RWPE1 (cell line): ENCODE measurements around the gene DEF6.

Source experiments
- CTCF ChIA-PET: fragments of 350-600 bp; sonication (Branson Sonifier 250); formaldehyde crosslinking; extraction: SDS; loops from one replicate; lab custom pipeline; 2021; lab: Yijun Ruan, JAX
- POLR2A ChIA-PET: fragments of 400-600 bp; formaldehyde crosslinking; extraction: SDS; loops from one replicate; lab custom pipeline; 2020; ENCODE audit warnings: antibody characterized with exemption; ENCODE audit not compliant: low non-redundant PET; lab: Yijun Ruan, JAX
- DNase-seq: peaks from one replicate; pipeline ENCODE4 v3.0.0; 2012; ENCODE audit warnings: low spot score
- H3K27ac ChIP-seq: fragments of 450-650 bp; 2 replicates; pipeline ENCODE4 v1.5.1; 2017
- TF ChIP-seq, protein P1 (sequence below): fragments of 450-650 bp; conservative IDR thresholded peaks from 2 replicates; pipeline ENCODE4 v1.5.1; 2017; ENCODE audit warnings: low read depth, mild to moderate bottlenecking

The DEF6 gene

DNA sequence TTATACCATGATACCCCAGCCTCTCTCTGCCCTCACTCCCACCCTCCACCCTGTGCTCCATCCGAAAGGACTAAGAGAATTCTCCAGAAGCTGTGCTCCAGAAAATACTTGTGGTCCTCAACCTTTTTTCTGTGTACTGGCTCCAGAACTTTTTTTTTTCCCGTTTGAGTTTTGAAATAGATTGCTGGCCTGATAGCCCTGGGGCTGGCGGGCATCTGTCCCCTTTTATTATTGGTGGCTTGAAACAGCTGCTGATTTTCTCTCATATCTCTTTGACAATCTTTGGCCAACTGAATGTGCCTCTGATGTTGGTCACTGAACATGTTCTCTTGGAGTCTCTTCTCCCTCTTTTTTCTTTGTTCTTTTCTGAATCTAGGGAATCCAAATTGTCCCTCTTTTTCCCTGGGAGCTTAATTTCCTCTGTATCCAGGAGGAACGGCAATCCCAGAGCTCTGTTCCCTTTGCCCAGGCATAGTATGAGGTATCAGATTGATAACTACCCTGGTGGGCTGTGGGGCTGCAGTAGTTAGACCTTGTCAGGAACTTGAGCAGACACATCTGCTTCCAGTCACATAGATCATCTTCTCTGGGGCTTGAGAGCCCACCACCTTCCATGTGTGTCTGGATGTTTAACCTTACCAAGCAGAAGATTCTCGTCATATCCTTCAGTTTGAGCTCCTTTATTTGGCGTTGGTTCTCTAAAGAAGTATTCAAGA lies 46.4 kb downstream of the DEF6 start:
- DNase-seq, result no peak
- CTCF ChIA-PET, result interaction anchor here (0.6 to 3.4 kb wide), 6 partner anchors 16 to 129 kb away, joined by 3 to 41 read pairs (median 4); partner anchors contain the start of gene FANCE
- POLR2A ChIA-PET, result interaction anchor here (0.9 kb wide), 1 partner anchor 72 kb away, joined by 6 read pairs; no protein-coding TSS in a partner anchor
- TF ChIP-seq, protein P1, sequence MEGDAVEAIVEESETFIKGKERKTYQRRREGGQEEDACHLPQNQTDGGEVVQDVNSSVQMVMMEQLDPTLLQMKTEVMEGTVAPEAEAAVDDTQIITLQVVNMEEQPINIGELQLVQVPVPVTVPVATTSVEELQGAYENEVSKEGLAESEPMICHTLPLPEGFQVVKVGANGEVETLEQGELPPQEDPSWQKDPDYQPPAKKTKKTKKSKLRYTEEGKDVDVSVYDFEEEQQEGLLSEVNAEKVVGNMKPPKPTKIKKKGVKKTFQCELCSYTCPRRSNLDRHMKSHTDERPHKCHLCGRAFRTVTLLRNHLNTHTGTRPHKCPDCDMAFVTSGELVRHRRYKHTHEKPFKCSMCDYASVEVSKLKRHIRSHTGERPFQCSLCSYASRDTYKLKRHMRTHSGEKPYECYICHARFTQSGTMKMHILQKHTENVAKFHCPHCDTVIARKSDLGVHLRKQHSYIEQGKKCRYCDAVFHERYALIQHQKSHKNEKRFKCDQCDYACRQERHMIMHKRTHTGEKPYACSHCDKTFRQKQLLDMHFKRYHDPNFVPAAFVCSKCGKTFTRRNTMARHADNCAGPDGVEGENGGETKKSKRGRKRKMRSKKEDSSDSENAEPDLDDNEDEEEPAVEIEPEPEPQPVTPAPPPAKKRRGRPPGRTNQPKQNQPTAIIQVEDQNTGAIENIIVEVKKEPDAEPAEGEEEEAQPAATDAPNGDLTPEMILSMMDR, result no peak
- H3K27ac ChIP-seq, result peak overlapping the region; percentile 18; the same call in 1 of the 2 replicates

DNA sequence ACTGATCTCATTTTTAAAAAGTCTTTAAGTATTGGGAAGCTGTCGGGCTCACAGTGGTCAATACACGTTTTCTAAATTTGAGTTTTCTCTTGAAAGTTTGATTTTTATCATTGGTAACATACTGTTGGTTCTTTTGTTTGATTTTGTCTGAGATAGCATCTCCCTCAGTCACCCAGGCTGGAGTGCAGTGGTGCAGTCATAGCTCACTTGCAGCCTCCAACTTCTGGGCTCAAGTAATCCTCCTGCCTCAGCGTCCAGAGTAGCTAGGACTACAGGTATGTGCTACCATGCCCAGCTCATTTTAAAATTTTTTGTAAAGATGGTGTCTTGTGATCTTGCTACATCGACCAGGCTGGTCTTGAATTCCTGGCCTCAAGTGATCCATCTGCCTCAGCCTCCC lies 53.8 kb downstream of the DEF6 start:
- POLR2A ChIA-PET, result interaction anchor here (1.3 kb wide), 1 partner anchor 9 kb away, joined by 15 read pairs; the partner anchor contains the start of gene PPARD
- no peak for DNase-seq
- TF ChIP-seq, protein P1, result no peak
- CTCF ChIA-PET, result no interaction called here
- no peak overlapping the region for H3K27ac ChIP-seq

DNA sequence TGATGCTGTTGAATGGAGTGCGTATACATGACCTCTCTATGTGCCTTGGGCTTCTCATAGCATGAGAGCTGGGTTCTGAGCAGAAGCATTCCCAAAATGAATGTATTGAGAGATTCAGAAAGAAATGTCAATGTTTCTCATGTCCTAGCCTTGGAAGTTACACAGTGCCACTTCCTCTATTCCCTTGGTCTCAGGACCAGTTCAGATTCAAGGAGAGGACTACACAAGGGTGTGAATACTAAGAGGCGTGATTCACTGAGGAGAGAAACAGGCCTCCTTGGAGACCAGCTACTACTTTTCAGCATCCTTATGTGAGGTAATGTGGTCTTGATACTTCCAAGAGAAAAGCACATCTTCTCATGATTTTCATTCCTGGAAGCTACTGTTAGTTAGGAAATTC lies 55.1 kb downstream of the DEF6 start:
- no peak overlapping the region for H3K27ac ChIP-seq
- POLR2A ChIA-PET, result no interaction called here
- DNase-seq, result no peak
- TF ChIP-seq, protein P1, result no peak
- CTCF ChIA-PET, result no interaction called here

DNA sequence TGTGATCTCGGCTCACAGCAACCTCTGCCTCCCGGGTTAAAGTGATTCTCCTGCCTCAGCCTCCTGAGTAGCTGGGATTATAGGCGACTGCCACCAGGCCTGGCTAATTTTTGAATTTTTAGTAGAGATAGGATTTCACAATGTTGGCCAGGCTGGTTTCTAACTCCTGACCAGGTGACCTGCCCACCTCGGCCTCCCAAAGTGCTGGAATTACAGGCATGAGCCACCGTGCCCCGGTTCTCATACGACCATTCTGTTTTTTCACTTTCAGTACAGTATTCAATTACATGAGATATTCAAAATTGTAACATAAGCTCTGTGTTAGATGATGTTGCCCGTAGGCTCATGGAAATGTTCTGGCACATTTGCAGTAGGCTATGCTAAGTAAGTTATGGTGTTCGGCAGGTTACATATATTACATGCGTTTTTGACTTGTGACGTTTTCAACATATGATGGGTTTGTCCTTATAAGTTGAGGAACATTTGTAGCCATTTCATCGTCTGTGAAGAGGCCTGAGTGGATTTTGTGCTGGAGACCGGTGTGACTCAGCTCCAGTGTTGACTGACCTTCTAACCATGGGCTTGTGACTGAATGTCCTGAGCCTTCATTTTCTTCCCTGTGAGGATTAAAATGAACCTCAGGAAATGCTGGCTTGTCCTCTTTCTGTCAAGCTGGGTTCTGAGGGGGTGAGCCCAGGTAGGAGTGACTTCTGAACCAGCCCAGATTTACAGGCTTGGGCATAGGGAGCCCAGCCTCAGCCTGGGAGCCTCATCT lies 56.9 kb downstream of the DEF6 start:
- POLR2A ChIA-PET, result no interaction called here
- TF ChIP-seq, protein P1, result no peak
- DNase-seq, result no peak
- no peak overlapping the region for H3K27ac ChIP-seq
- CTCF ChIA-PET, result no interaction called here

DNA sequence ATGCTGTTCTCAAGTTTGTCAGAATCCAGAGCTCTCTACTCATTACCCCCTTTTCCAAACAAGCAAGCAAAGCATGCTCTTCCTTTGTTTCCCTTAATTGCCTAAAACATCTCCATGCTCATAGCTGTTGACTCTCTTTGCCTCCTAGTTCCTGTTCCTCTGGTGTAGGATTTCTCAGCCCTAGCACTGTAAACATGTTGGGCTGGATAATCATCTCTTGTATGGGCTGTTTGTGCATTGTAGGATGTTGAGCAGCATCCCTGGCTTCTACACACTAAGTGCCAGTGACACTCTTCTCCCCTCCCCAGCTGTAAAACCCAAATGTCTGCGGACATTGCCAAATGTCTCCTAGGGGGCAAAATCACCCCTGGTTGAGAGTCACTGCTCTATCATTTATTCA lies 58.8 kb downstream of the DEF6 start:
- ChIA-PET POLR2A (no interaction called here), CTCF (interaction anchor here (0.6 kb wide), 1 partner anchor 82 kb away, joined by 6 read pairs; no protein-coding TSS in a partner anchor)
- no peak overlapping the region for H3K27ac ChIP-seq

DNA sequence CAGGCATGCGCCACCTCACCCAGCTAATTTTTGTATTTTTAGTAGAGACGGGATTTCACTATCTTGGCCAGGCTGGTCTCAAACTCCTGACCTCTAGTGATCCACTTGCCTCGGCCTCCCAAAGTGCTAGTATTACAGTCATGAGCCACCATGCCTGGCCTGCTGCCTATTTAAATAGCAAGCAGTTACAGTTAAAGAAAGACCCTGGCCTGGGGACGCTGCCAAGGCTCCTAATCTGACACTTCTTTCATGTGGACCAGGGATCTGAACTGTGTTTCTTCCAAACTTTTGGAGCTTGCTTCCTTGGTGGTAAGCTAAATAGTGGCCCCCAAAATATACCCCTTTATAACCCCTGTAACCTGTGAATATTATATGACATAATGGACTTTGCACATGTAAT lies 60.1 kb downstream of the DEF6 start:
- ChIA-PET CTCF (interaction anchor here (0.6 kb wide), 1 partner anchor 555 kb away, joined by 3 read pairs; no protein-coding TSS in a partner anchor), POLR2A (no interaction called here)
- TF ChIP-seq, protein P1, result no peak
- no peak overlapping the region for H3K27ac ChIP-seq
- no peak for DNase-seq

More for the DNA sequence above, 58.8 kb downstream of the DEF6 start:
- no peak for DNase-seq
- TF ChIP-seq, protein P1, result no peak
